GM18858 (cell line): ENCODE results near the gene ATP5ME.
"Not testable (repeated sequence)": the region's sequence is repeated elsewhere in the genome, so short reads cannot be mapped to it uniquely, and the experiment has no call there.

Experiments
- ATAC-seq: cut with Tn5 transposase; IDR thresholded peaks from one replicate; pipeline ENCODE4 v1.9.1; 2021; ENCODE audit not compliant: unreplicated experiment

ATP5ME gene

DNA sequence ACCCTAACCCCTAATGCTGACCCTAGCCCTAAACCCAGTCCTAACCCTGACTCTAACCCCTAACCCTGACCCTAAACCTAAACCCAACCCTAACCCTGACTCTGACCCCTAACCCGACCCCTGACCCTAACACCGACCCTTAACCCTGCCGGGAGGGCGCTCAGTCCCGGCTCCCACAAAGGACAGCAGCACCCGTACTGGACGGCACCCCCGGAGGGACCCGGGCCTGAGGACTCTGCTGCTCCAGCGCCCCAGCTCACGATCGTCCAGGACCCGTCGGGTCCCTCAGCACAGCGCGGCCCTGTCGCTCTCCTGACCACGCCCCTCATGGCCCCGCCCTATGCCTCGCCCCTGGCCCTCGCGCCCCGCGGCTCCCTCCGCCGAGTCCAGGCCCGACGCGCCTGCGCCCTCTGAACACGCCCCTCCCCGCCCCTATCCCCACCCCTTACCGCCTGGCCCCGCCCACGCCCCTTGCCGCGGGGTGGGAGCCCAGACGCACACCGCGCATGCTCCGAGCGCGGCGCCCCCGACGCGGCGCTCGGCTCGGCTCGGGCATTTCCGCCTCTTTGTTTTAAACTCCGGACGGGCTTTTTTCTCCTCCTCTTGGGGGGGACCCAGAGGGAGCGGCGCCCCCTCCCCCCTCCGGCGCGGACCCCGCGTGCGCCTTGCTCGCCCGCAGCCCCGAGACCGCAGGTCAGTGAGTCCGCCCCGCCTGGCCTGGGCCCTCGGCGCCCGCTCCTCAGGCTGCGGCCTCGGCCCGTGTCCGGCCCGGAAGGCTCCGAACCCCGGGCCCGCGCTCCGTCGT lies 31.4 kb upstream of the ATP5ME start, which contains the start of gene PCGF3:
Gene PCGF3, plus strand, starts transcription at position 555 of the 805 bp plus-strand sequence. CDS start 27,849 bp downstream, outside the sequence.
- ATAC-seq, result peak; percentile 76

DNA sequence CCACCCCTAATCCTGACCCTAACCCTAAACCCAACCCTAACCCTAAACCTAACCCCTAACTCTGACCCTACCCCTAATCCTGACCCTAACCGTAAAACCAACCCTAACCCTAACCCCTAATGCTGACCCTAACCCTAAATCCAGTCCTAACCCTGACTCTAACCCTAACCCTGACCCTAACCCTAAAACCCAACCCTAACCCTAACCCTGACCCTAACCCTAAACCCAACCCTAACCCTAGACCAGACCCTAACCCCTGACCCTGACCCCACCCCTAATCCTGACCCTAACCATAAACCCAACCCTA lies 30.8 kb upstream of the ATP5ME start:
- ATAC-seq, result no peak

DNA sequence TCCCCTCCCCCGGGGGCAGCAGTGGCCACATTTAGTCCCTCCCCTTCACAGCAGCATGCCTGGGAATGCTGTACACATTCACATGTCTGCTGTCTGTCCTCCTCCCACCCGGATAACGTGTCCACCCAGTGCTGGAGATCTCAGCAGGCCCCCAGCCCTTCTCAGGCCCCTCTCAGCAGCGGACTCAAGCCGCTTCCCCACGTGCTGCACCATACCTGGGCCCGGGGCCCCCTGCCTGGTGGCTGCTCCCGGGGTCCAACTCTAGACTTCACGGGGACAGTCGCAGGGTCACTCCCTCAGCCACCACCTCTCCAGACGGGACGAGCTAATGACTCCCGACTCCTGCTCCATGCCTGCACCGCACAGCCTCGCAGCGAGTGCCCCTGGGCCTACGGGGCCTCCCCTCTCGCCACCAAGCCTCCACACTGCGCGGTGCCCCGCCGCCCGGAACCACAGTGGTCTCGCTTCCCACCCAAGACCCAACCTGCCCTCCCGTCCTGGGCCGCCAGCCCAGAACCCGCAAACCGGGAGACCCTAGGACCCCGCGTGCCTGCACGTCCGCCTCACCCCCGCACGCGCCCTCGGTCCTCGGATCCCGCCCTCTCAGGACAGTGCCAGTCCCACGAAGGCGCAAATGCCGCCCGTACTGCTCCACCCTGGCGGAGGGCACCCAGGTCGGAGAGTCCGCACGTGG lies 30.3 kb upstream of the ATP5ME start:
- no peak for ATAC-seq

DNA sequence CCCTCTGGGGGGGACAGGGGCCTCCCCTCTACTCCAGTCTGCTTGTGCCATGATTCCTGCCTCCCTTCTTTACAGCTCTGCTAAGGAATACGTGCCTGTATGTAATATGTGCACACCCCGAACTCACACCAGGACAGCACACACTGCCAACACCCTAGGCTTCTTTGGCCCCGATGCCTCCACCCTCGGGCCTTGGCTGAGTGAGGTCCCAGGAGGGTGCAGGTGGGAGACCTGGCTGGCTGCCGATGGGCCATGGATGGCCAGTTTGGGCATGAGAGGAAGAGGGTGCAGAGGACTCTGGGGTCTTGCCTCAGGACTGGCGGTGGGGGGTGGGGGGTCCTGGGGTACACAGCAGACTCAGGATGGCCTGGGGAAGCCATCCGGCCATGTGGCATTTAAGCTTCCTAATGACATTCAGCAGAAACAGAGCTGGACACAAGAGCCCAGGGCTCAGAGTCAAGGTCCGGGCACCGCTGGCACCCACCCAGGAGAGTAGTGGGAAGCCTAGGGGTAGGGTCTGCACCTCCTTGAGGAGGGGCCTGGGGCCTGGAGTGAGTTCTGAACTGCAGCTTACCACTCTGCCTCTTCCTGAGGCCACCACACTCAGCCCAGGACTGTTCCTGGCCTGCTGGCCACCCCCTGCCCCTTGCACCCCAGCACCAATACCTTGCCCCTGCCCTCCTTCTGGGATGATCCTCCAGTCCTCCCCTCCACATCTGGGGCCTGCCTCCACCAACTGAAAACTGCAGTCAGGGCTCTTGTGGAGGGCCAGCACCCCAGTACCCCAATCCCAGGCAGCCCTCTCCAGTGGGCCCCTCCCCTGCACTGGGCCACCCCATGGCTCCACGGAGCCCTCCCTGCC lies 29.5 kb upstream of the ATP5ME start:
- no peak for ATAC-seq

DNA sequence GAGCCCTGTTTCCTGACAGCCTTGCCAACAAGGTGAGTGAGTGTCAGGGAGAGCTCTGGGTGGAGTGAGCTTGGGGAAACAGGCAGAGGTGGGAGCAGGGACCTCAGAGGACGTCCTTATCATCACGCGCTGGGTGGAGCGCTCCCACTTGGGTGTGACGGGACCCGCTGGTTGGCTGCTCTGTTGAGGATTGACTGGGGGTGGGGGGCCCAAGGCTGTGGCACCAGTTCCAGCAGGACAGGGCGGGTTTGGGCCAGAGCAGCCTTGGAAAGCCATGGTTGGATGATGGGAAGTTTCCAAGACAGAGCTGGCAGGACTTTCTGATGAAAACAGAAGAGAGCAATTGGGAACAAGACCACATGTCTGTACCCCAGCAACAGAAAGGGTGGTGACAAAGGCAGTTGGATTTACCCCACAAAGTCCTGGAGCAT lies 28.6 kb upstream of the ATP5ME start:
- no peak for ATAC-seq

DNA sequence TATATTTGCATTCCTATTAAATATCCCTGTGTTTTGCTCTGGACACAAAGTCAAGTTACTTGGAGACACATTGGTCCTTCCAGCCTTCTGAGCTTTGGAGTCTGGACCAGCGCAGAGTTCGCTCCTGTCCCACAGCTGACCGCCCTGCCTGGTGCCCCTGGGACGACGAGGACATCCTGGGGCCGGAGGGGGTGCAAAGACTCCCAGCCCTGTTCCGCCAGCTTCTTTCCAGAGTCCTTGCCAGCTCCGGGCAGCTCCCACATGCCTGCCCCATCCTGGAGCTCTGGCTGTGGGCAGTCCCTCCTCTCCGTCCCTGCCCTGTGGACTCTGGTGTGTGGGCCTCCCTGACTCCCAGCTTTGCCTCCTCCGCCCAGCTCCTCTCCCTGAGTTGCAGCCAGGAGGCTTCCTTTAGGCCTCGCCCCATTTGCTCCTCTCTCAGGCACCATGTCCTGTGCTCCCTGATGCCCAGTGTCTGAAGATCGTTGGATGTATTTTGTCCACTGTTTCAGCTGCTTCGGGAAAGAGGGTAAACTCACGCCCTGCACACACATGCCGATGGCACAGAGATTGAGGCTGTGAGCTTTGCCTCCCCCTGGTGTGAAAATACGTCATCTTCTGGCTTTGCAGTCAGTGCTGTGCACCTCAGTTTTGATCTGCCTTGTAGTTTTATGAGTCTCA lies 26.6 kb upstream of the ATP5ME start:
- ATAC-seq, result no peak

DNA sequence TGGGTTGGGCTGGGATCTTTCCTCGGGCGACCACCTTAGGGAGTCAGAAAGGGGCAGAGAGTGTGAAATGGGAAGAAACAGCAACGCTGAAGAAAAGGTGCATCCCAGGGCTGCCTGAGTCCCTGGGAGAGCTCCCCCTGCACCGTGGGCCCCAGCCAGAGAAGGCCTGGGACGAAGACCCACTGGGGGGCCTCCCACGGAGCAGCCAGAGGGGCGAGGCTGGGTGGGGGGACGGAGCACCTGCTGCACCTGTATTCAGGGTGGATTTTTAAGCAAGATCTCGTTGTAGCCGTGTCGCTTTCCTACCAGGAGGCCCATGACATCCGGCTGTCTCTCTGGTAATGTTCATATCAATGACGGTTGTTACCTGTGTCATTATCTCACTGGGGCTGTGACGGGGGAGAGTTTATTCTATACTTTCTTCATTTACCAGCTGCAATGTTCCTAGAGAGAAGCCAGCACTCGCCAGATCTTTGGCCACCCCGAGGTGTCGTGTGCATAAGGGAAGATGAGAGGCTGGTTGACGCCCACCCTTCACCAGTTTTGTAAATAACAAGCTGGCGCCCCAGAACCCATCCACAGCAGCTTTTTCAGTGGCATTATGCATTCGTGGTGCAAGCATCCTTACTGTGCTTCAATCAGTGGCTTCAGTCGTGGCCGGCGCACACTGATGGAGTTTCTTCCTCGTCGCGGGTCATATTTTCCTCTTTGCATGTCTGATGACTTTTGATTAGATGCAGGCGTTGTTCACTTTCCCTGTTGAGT lies 25.9 kb upstream of the ATP5ME start:
- ATAC-seq, result no peak

DNA sequence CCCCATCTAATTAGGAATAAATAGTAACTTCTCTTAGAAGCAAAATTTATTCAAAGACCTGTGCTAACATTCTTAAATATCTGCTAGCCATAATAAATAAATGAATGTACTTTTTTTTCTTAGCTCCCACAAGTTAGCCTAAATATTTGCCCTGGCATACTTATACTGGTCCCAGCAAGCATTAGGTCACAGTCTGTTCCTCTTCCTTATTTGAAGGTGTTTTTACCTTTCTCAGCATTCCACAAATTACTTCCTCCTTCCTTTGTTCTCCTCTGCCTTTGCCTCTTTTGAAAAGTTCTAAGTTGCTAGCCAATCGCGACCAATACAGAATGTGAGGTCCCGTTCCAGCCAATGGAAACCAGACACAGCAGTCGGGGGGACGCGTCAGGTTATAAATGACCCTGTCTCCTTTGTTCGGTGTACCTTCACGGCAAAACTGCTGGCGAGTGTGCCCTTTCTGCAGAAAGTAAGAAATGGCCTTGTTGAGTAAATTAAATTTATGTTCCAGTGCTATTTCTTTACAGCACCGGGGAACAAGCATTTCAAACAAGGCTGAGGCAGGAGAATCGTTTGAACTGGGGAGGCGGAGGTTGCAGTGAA lies 20.4 kb upstream of the ATP5ME start:
- ATAC-seq, result not testable (repeated sequence)

DNA sequence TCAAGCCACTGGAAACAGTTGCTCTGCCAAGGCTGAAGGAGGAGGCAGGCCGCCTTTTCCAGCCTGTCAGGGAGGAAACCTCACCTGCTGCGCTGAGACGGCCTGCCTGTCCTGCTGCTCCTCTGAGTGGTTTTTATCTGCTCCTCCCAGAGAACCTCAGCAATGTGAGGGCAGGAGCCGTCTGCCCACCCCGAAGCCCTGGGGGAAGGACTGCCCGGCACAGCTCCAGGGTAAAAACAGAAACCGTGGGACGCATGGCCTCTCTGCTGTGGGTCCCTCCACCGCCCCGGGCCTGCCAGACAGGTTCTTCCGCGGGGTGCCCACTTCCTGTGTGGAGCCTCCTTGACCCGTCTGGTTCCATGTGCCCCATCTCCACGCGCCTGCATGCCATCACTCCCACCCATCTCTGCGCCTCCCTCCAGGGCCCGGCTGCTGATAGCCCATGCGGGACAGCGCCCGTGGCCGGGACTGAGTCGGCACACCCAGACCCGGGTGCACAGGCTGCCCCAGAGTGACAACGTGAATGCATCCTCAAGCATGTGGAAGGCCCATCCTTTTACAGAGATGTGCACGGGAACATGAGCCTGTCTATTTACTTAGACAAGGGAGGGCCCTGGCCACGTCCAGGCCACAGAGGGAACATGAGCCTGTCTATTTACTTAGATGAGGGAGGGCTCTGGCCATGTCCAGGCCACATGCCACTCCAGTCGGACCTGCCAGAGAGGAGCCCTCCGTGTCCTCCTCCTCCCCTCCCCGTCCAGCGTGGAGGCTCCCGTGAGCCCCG lies 18.9 kb upstream of the ATP5ME start:
- no peak for ATAC-seq

DNA sequence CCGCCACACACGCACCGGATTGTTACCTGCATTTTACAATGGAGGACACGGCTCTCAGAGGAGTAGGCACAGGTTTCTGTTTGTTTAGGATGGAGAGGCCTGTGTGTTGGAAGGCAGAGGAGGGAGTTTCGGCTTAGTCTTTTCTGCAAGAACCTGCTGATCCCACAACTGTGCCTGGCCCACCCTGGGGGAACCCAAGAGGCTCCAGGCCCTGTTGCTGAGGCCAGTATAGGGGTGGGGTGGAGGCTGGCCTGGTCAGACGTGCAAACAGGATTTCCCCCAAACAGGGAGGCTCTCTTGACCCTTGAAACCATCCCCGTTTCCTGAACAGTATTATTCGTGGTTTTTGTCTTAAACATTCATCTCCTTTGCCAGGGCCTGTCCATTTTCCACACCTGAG lies 15.6 kb upstream of the ATP5ME start:
- no peak for ATAC-seq

DNA sequence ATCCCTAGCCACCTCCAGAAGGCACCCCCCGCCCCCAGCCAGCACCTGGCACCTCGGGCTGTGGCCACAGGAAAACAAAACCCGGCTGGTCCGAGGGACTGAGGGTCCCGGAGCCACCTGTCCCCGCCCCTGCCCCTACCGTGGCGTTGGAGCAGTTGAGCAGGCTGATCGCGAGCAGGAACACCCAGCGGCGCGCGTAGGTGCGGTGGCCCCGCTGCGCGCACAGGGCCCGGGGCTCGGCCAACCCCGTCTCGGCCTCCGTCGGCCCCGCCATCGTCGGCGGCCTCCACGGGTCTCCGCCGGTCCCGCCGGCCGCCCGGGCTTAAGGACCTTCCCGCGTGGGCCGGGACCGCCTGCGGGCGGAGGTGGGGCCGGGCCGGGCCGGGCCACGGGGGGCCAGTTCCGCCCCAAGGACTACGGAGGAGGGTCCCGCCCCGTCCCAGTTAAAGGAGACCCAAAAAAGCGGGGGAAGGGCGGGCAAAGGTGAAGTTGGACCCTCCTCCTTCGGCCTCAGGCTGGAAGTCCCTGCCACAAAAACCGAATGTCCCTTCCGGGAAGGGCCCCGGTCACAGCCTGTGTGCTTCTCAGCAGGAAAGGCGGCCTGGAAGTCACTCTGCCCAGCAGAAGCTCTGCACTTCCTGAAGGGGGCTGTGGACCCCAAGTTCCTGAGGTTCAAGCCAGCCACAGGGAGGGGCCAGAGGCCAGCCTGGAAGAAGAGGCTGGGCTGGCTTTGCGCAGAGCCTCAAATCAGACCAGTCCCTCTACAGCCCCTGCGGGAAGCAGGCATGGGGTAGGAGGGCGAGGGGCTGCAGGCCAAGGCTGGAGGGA lies 15.0 kb upstream of the ATP5ME start, which contains the start of gene SLC49A3:
Gene SLC49A3, minus strand, starts transcription at position 298 of the 828 bp plus-strand sequence. Its CDS starts 24 bp downstream, at position 274.
- ATAC-seq, result no peak

DNA sequence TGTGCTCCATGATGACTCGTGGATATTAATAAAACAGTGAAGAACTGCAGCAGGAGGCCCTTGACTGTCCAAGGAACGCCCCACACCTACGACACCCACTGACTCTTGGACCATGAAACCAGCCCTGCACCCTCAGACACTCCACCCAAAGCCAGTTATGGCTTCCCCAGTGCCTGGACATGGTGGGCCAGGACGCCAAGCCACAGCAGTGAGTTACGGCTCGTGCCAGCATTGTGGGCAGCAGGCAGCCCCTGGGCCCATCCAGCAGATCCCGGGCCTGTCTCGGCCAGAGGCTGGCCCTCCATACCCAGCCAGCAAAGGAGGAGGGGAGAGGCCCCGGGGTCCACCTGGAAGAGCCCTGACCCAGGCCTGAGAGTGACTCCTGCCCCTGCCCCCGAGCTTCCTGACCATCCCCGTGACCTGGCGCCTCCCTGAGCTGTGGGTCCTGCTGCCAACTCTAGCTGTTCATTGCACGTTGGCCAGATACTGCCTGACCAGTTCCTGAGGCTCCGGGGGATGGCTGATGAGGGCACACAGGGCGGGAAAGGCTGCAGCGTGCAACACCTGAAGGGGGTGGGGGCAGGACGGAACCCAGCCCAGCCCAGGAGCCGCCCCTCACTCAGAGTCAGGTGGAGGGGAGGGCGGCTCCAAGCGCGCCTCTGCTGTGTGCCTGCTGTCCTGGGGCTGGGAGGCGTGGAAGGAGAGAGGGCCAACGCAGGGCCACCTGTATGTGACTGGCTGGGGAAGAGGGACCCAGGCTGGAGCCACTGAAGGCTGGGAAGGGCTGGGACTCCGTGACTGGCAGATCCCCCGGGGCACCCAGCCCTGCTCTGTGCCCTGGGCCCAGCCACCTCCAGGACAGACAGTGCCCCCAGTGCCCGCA lies 14.1 kb upstream of the ATP5ME start:
- ATAC-seq, result no peak

DNA sequence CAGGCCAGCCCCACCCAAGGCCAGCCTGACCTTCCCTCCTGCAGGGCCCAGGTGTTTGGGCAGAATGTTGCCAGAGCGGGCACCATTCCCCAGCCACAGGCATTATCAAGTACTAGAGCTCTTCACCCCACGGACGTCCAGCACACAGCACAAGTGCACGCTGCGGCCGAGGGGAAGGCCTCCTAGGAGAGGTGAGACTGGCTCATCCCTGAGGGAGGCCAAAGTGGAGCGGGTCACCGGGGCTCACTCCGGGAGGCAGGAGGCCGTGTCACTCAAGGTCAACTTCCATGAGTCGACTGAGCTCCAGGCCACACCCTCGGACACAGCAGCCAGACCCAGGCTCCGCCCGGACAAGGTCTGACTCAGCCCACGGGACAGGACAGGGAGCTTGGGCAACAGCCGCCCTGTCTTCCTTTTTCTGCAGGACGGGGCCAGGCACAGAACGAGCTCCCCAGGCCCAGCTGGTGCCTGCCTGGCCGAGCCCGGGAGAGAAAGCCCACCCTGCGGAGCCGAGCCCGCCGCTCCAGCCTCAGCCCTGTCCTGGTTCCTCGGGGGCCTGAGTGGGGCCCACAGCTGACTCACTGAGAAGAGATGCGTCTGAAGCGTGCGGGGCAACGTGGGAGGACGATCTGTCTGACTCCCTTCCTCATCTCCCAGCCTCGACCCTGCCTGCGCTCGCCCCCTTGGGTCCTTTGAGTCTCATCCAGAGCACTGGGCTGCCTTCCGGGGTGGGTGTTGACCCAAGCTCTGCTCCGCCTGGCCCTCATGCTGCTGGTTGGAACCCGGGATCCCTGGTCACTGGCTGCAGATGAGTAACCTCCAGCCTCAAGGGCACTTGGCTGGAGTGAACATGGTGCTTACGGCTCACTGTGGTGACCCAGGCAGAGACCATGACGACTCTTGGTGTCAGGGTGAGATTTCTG lies 13.2 kb upstream of the ATP5ME start:
- ATAC-seq, result no peak

DNA sequence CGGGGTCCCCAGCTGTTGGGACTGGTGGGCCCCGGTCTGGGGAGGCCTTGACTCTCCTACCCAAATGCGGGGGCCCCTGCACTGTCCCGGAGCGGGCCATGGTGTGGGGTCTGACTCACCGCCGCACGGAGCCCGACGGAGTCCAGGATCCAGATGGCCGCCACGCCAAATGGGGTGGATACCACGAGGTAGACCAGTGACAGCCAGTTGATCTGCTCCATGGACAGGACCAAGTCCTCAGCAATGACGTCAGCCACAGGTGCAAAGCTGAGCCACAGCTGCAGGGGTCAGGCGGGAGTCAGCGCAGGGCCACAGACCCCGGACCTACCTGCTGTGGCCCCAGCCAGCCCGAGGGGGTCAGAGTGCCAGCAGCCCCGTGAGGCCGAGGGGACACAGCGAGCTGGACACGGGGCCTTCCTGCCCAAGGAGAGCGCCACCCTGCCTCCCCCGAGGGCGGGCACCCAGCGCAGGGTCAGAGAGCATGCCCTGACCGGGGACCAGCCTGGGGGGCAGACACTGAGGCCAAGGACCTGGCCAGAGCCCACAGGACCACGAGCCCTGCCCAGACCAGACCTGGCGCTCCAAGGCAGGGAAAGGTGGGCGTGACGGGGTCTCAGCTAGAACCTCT lies 12.5 kb upstream of the ATP5ME start:
- ATAC-seq, result no peak

DNA sequence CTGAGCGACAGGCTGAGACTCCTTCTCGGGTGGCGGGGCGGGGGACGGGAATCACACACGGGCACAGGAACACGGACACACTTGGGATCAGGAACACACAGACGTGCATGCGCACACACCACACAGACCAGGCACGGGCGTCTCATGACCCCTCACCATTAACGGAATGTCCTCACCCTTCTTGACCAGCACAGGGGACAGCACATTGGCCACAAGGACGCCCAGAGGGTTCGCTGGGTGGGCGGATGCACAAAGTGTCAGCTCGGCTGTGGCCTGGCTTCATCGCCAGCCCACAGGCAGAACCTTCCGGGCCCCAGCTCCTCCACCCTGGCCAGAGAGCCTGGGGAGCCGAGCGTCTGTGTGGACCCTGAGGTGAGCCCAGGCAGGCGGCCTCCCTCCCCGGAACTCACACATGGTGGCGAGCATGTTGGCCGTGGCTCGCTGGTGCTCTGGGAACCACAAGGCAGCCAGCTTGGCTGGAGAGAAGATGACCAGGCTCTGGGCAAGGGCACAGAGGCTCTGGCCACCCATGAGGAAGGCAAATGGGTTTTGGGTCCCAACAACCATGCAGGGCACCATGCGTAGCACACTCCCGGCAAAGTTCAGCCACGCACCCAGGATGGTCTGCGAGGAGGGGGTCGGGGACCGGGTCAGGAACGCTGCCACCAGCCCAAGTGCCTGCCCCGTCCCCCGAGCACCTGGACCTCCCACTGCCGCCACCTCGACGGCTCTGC lies 11.8 kb upstream of the ATP5ME start:
- ATAC-seq, result no peak
